HG03342 (cell line): ENCODE data around the gene VSIG10L.

Source experiments
- ATAC-seq: cut with Tn5 transposase; IDR thresholded peaks from one replicate; pipeline ENCODE4 v1.9.1; 2021; ENCODE audit warnings: mild to moderate bottlenecking, moderate library complexity; ENCODE audit not compliant: unreplicated experiment

VSIG10L gene

DNA sequence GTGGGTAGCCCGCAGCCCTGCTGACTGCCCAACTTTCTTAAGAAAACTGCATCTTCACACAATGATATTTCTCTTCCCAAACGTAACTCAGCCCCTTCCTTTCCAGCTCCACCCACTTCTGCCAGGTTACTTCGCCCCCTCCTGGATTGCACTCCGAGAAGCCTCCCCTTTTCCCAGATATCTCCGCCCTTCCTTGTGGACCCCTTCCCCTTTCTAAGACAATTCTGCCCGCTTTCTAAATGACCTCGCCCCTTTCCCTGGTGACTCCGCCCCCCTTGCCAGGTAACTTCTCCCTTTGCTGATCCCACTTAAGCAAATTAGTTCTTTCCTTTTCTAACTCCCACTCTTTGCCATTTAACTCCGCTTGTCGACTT lies 2.6 kb downstream of the VSIG10L start:
- ATAC-seq: no peak

DNA sequence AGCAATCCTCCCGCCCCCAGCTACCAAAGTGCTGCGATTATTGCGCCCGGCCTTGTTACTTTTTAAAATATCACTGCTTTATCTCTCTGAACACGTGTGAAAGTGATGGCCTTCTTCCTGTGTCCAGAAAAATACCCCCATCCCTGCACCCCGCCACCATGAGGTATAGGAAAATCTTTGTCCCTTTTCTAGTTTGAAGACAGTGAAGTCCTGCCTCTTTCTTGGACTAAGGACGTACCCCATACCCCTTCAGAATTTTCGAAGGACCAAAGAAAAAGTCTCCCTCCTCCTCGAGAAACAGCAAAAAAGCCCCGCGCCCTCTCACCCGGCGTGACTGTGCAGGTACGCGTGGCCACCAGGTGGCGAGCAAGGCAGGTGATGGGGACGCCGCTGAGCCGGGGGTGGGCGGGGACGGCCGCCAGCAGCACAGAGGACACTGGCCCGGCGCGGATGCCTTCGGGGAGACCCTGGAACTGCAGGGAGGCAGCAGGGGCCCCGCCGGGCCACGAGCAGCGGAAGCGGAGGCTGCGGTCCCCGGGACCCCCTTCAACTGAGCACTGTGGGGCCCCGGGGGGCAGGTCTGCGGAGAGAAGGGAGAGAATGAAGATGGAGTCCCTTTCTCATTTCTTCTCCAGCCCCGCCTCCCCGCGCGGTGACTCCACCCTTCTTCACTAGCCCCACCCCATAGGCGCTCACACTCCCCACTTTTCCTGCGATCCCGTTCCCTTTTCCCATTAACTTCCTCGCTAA lies 3.2 kb downstream of the VSIG10L start:
- ATAC-seq: peak; percentile 55

DNA sequence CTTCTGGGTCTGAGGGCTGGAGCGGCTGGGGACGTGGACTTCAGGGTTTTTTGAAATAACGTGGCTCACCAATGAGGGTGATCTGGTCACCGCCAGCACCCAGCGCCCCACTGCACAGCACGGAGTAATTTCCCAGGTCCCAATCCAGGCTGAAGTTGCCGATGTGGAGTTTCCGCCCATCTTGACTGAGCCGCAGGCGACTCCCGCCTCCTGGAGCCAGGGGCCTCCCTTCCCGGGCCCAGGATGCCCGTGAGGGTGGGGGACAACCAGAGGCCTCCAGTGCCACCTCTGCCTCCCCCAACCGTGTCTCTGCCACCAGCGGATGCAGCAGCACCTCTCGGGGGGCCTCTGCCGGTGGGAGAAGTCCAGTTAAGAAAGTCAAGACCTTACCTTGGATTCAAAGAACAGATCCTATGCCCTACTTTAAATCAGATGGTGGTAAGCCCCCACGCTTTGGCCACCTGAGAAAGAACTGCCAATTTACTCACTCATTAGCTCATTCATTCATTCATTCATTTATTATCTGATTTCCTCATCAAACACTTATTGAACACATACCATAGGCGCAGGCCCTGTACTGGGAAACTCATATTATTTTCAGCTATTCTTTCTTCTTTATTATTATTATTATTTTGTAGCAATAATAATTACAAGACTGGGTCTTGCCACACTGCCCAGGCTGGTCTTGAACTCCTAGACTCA lies 3.9 kb downstream of the VSIG10L start:
- no peak for ATAC-seq

DNA sequence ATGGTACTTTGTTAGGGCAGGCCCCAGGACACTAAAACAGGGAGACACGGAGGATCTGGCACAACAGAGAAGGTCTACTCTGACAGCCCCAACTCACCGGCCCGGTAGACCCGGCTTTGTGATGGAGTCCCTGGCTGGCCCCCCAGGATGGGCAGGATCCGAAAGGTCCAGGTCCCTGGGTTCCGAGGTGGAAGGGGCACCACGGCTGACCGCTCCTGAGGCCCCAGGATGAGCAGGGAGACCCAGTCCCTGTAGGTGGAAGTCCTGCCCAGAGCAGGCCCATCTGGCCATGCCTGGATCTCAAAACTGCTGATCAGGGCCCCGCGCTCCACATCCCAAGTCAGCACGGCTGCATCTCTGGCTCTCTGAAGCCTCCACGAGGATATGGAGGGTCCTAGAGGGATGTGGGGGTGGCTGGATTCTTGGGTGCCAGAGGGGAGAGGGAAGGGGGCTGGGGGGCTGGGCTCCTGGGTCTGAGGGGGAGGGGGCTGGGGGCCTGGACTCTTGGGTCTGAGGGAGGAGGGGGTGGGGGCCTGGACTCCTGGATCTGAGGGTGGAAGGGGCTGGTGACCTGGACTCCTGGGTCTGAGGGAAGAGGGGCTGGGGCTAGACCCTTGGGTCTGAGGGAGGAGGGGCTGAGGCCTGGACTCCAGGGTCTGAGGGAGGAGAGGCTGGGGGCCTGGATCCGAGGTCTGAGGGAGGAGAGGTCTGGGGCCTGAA lies 4.6 kb downstream of the VSIG10L start:
- ATAC-seq: no peak

DNA sequence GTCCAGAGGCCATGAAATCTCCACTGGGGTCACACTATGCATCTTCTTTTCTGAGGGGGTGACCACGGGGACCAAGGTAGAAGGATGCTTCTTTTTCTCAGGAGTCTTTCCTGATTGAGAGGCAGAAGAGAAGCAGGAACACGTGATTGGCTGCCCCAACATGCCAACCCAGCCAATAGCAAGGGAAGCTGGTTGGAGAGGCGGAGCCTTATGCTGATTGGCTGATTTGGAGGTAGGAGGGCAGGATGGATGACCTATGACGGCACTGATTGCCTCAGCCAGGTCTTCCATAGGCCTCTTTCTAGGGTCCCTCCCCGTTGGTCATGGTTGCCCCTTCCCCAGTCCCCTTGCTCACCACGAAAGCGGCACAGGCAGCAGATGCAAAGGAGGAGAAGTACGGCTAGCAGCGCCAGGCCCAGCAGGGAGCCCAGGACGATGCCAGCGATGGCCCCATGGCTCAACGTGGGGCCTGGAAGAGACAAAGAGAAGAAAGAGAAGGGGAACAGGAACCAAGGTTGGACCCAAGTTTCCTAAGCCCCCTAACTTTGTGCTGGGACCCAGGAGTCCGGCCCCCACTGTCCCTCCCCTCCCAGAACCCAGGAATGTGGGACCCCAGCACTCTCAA lies 8.0 kb downstream of the VSIG10L start:
- no peak for ATAC-seq

DNA sequence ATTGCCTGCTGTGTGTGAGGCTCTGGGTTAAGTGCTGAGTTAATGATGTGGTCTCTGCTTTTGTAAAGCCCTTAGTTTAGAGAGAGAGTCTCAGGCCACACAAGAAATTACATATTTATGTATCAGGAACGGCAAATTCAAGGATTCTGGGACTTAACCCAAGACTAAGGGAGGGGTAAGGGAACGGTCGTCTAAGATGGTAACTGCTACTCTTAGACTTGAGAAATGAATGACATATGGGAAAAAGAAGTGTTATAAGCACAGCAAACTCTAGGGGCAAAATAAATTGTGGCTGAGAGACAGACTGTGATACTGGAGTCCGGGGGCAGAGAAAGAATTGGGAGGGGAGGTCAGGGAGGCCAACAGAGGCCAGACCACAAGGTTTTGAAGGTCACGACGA lies 10.2 kb downstream of the VSIG10L start:
- ATAC-seq: no peak

DNA sequence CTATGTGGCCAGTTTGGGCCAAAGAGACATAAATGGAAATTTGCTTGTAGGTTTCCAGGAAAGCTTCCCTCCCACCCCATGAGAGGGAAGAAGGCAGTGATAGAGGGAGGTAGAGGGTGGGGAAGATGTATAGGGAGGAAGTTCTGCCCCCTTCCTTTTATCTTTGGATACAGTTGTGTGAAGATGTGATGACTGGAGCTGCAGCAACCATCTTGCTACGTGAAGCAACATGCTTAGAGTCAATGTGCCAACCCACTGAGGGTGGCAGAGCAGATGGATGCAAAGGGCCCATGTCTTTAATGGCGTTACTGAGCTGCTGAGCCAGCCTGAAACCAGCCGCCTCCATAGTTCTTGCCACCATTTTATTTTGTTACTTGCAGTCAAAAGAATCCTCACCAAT lies 10.7 kb downstream of the VSIG10L start:
- ATAC-seq: no peak

DNA sequence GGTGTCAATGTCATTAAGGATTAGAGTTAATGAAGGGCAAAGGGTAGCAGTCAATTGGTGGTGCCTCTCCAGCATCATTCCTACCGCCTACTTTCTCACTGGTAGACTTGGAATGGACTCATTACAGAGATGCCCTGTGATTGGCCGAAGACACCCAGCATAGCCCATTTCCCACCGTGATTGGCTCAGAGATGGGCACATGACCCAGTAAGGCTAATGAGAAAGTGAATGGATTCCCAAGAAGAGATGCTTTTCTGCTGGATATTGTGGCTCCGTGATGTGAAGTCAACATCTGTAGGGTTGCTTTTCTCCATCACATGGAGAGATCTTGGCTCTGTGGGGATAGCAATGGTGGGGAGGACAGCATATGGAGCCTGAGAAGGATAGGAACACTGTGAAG lies 11.6 kb downstream of the VSIG10L start:
- ATAC-seq: no peak

DNA sequence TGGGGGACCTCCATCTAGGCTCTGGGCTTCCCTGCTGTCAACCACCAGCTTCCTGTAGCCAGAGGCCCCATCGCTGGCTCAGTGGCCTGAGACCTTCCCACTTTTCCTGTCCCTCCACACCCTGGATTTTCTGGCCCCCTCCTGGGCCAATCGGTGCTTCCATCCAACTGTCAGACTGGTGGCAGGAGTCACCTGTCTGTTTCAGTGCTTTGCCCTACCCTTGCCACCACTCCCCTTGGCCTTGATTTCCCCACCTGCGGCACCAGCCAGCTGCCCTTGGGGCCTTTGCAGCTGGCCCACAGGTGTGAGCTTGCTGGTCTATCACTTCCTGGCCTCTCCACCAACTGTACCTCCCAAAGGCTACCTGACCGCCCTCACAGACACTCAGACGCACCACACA lies 12.5 kb downstream of the VSIG10L start:
- no peak for ATAC-seq

DNA sequence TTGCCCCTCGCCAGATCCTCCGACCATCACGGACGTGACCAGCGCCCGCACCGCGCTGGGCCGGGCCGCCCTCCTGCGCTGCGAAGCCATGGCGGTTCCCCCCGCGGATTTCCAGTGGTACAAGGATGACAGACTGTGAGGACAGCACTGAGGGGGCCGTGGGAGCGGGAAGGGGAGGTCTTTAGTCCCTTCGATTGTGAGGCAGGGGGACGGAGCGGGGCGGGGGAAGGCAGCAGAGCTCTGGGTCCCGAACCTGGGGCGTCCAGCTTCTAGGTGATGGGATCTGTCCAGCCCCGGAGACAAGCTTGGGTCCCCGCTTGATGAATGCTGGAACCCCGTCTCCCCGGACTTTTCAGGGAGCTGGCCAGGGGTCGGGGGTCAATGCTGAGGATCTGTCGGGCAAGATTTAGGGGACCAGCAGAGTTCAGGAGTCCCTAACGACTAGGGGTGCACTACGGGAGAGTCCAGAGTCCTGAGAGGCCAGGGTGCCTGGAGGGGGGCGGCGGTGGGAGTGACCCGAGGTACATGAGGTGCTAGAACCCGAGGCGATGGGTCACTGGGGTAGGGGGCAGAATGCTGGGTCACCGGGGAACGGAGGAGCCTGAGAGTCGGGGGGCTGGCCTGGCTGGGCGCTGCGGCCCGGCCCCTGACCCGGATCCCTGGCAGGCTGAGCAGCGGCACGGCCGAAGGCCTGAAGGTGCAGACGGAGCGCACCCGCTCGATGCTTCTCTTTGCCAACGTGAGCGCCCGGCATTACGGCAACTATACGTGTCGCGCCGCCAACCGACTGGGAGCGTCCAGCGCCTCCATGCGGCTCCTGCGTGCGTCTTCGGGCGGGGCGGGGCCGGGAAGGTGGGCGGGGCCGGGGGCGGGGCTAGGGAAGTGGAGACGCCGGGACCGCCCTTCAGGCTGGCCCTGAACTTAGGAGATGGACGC lies 14.6 kb downstream of the VSIG10L start:
- no peak for ATAC-seq

DNA sequence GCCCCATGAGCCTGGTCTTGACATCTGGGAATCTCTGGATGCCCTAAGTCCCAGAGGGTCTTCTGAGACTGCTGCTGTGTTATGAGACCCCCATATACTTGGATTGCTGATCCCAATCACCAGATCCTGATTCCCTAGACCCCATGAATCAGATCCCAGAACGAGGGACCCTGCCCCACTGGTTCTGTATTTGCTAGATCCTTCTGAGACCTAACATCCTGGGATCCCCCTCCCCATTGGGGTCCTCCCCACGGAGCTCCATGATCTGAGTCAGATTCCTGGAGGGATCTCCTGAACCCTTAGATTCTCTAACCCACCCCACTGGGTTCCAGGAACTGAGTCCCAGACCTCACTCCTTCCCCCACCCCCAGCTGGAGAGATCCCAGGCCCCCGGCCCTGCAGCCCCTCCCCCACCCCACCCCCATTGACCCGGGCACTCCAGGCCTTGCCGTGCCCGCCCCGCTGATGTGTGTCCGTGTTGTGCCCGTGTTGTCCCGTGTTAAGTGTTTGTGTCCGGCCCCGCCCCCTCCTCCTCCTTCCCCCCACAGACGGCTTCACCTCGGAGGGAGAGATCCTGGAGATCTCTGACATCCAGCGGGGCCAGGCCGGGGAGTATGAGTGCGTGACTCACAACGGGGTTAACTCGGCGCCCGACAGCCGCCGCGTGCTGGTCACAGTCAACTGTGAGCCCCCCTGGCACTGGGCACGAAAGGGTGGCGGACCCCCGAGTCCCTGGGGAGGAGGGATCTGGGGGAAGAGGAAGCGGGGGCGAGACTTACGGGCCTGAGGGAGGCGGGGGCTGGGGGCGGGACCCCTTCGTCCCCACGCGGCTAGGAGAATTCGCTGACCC lies 15.5 kb downstream of the VSIG10L start:
- no peak for ATAC-seq

DNA sequence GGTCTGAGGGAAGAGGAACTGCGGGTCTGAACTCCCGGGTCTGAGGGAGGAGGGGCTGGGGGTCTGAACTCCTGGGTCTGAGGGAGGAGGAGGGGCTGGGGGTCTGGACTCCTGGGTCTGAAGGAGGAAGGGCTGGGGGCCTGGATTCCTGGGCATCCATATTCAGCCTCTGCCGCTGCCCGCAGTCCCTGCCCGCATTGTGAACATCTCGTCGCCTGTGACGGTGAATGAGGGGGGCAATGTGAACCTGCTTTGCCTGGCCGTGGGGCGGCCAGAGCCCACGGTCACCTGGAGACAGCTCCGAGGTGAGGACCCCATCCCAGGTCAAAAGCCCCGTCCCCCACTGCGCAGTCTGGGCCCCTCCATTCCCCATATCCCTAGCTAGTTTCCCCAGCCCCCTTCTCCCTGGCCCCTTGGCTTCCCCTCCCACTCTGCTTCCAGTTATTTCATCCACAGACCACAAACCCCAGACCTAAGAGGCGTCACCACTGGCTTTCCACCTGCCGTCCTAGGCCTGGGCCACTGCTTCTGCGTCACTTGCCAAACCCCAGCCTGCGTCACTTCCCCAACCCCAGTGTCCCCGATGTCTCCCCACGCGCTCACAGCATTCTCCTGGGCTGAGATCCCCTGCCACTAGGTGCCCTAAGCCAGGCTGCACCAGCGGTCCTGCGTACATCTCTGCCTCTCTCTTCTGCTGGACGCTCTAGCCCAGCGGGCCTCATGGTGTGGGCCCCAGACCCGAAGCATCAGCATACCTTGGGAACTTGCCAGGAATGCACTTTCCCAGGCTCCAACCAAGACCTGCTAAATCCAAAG lies 16.6 kb downstream of the VSIG10L start:
- ATAC-seq: no peak

DNA sequence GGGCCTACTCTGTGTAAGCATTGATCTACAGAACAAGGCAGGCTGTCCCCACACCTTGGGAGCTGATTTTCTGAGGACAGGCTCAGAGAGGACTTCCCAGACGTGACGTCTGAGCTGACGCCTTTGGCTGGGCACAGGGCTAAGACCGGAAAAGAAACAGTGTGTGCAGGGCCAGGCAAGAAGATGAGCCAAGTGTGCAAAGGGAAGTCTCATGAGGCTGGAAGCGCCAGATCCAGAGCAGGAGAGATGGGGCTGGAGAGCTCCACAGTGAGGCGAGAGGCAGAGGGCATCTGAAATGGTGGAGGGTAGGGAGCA lies 17.8 kb downstream of the VSIG10L start:
- no peak for ATAC-seq

DNA sequence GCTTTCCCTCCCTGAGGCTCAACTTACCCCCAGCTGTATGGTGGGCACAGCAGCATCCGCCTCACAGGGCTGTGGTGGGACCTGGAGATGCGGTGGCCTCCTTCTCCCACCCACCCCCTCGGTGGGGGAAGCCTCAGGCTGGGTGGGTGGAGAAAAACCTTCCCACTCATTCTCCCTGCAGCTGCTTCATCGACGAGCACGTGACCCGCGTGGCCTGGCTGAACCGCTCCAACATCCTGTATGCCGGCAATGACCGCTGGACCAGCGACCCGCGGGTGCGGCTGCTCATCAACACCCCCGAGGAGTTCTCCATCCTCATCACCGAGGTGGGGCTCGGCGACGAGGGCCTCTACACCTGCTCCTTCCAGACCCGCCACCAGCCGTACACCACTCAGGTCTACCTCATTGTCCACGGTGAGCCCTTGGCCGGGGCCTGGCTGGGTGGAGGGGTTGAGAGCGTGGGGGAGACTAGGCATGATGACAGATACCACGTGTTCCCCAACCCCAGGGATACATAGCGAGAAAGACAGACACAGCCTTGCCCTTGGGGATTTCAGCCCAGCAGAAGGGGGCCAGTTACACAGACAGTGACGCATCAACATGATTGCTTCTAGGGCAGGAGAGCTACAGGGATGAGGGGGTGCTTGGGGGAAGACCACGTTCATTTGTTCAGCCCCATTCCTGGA lies 18.3 kb downstream of the VSIG10L start:
- no peak for ATAC-seq

DNA sequence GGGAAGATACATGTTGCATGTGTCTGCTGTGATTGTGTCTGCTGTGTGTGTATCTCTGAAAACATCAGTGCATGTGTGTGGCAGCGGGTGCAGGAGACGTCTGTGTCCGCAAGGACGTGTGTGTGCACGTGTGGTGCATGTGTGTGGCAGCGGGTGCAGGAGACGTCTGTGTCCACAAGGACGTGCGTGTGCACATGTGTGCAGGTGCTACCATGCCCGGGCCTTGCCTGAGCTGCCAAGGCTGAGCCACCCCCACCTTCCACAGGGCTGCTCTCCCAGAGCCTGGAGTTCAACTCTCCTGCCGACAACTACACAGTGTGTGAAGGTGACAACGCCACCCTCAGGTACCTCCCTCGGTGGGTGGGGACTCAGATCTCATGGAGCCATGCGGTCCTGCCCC lies 20.1 kb downstream of the VSIG10L start:
- ATAC-seq: no peak

DNA sequence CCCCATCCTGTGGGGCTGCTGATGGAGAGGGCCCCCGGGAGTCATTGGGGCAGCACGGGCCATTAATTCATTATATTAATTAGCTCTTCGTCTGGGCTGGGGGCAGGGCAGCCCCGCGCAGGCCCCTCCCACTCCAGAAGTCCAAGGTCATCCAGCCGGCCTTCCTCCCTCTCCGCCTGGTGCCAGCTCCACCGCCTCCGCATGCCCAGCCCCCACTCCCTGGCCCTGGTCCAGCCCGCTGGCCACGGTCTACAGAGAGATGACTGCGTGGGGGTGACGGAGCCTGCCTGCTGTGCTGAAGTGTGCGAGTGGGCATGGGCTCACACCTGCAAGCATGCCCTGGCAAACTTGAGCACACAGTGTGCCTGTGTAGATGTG lies 21.7 kb downstream of the VSIG10L start:
- no peak for ATAC-seq

DNA sequence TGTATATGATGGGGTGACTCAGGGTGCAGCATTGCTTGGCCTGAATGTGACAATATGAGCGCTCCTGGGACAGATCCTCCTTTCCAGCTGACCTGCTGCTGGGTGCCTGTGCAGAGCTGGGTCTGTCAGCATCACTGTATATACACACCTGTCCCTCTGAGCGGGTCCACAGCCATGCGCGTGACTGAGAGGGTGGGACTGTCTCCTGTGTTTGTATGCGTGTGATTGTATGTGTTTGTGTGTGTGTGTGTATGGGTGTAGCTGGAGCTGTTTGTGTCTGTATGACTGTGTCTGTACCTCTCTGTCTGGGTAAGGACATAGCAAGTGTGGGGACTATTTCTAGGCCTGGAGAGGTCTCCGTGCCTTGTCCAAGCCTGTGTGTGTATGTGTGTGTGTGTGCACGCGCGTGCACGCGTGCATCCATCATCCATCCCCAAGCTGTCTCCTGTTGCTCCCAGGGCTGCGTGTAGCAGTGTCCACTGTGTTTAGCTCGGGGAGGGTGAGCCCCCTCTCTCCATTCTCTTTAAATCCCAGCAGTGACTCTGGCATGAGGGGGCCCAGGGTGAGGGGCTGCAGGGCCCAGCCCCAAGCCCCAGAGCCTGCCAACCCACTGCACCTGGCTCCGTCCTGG lies 22.2 kb downstream of the VSIG10L start:
- ATAC-seq: no peak
